GM19193 (cell line): ENCODE data around the gene IMPA2.

ENCODE experiments used
- POLR2A ChIP-seq: IDR thresholded peaks from 4 replicates; pipeline ENCODE4 v1.6.1; 2011; ENCODE audit not compliant: insufficient read depth, insufficient read length; ENCODE audit errors: extremely low read depth

The IMPA2 gene

DNA sequence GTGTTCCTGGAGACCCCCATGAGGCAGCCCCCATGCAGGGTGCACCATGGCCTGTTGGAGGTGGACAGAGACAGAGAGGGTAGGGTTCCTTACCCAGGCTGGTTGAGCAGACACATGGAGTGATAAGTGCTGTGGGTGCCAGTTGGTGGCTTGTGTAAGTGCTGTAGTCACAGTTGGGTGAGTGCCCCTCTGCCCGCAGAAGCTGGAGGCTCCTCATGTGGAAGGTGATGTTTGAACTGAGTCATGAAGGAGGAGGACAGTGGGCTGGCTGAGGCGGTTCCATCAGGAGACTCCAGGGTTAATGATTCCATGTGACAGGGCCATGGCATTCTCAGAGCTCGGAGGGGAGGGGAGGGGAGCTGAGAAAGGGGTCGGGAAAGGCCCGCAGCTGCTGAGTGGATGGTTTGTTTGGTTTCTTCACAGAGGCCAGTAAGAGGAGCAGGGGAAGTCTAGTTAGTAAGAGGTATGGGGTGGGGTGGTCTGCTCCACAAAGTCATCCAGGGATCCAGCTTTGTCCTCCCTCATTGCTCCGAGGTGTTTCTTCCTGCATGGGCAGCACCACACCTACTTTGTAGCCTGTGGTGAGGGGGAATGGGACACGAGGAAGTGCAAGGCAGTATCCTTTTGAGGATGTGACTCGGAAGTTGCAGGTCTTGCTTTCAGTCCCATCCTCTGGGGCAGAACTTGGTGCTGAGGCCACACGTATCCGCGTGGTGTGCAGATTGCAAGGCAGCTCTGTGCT, 13.6 kb downstream of the IMPA2 start:
- TF ChIP-seq POLR2A, result no peak

- TF ChIP-seq POLR2A, result no peak
Observed at GRCh38 chr18:11995445-11996189, 14.3 kb downstream of the IMPA2 start.

DNA sequence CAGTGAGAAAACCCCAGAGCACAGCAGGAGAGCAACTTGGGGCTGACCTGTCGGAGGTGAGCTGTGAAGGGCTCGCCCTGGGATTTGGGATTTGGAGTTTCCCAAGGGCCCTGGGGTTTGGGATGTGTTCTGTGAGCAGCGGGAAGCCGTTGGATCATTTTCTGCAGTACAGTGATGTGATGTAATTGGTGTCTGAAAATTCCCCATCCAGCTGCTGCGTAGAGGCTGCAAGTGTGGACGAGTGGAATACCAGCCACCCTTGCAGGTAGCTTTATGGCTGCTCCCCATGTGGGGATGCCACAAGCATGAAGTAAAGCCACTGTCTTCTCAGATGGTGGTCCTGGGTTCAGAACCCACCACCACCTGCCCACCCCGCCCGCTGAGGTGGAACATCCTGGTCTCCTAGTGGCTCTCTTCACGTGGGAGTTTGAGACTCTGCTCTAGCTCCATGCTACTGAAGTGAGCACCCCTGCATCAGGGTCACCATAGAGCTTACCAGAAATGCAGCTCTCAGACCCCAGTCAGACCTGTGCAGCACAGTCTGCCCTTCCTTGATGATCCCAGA, 15.0 kb downstream of the IMPA2 start:
- no peak for TF ChIP-seq POLR2A

DNA sequence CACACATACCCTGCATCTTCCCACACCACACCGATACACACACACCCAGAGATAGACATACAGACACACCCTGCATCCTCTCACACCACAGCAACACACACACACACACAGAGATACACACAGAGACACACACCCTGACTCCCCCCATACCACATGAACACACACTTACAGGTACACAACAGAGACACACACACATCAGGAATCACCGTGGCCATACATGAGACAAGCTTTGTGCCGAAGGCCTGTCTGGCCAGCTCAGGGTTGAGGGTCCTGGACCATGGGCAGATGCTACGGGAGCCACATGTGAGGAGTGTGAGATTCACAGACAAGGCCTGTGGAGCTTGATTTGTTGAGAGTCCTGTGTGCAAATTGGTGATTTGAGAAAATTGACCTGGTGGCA, 15.6 kb downstream of the IMPA2 start:
- no peak for TF ChIP-seq POLR2A

DNA sequence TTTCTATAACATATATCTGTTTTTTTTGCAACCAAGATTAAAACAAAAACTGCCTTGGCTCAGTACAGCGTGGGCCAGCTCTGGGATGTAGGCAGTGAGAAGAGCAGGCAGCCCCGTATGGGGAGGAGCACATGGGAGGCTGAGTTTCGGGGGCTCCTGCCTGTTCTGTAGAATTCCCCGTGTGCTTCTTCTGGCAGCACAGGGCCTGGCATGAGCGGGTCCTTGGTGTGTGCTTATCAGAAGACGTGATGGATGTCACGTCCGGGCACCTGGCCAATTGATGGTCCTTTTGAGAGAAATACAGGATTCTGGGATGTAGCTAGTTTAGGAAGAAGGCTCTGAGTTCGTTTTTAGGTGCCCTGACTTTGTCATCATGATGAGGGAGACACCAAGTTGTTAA, 16.2 kb downstream of the IMPA2 start:
- TF ChIP-seq POLR2A, result no peak

- no peak for TF ChIP-seq POLR2A
Observed at GRCh38 chr18:11998193-11998592, 16.9 kb downstream of the IMPA2 start.

GRCh38 chr18:11999429-11999828, 18.1 kb downstream of the IMPA2 start:
- TF ChIP-seq POLR2A, result no peak

- no peak for TF ChIP-seq POLR2A
Observed at GRCh38 chr18:12000072-12000659, 18.9 kb downstream of the IMPA2 start.

- TF ChIP-seq POLR2A, result no peak
Observed at GRCh38 chr18:12001421-12001820, 20.1 kb downstream of the IMPA2 start.

GRCh38 chr18:12003894-12004293, 22.6 kb downstream of the IMPA2 start:
- TF ChIP-seq POLR2A, result no peak

DNA sequence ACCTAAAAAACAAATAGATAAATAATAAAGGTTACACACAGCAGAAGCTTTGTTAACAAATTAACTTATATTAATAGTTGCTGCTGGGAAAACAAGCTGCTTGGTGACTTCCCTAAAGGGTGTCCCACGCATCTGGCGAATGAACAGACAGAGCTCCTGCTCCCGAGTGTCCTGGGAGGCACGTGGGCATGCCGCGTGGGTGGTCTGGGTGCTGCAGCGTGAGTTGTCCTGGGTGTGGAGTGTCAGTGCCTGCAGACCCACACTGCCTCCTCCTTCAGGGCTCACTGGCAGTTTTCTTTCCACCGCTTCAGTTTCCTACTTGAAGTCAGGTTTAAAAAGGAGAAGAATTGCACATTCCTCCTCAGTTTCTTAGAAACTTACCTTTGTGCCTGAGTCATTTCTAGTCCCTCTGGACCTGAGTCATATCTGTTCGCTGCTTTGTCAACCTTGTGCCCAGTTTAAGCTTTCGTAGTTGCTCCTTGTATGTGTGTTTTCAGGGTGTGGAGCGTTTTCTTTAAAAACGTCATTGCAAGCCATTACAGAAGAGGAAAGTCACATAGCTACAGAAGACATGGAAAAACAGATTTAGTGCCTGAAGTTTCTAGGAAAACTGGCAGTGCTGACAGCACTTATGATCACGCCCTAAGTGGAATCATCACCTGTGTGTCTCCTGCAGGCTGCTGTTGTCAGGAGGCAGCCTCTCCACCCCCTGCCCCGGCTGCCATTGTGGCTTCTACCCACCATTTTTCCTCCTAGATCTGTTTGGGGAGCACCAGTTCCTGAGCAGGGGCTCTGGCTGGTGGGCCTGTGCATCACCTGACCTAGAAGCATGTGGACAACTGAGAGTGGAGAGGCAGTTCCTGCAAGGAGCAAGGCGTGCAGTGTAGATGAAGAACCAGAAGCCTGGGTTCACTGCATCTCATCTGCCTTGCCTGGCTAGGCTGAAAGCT, 24.5 kb downstream of the IMPA2 start:
- no peak for TF ChIP-seq POLR2A

DNA sequence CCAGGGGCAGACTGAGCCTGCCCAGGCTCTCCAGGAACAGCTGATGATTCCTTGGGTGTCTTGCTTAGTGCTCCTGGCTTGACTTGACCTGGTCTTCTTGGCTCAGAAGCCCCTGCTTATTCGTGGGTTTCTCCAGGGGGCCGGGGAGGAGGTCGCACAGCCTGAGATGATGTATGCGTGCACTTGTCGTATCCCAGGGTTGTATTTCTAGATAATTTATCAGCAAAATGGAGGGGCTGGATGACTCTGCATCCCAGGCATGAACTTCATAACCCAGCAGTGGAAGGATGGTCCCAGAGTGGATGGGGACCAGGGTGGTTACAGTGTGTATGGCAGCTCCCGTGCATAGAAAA, 25.2 kb downstream of the IMPA2 start:
- no peak for TF ChIP-seq POLR2A

GRCh38 chr18:12007063-12007462, 25.8 kb downstream of the IMPA2 start:
- TF ChIP-seq POLR2A, result no peak

GRCh38 chr18:12008181-12008767, 27.0 kb downstream of the IMPA2 start:
- TF ChIP-seq POLR2A, result no peak
